A673 (cell line): ENCODE results near the gene MEOX2. TPM values are rescaled to one million over a fixed set of nuclear protein-coding genes. Genes with fewer than 3 reads are reported as not detected.

Experiments used
- BruUV-seq: library from RNA; stranded (reverse); fragments of 400-500 nt; replicated peaks from 2 replicates; lab custom pipeline; 2021; lab: Mats Ljungman, UMichigan
- CTCF ChIA-PET: fragments of 300-600 bp; sonication (Branson Sonifier 250); formaldehyde crosslinking; loops from one replicate; lab custom pipeline; 2022; ENCODE audit warnings: antibody characterized with exemption; lab: Charles Lee
- POLR2A ChIA-PET: fragments of 300-600 bp; sonication (Branson Sonifier 250); formaldehyde crosslinking; loops from one replicate; lab custom pipeline; 2022; ENCODE audit warnings: antibody characterized with exemption; ENCODE audit not compliant: low non-redundant PET; lab: Charles Lee
- DNase-seq: peaks from one replicate; pipeline ENCODE4 v3.0.0-alpha.2; 2015; ENCODE audit warnings: low spot score
- H3K27ac ChIP-seq: fragments of 200-600 bp; sonication (generic); 2 replicates; pipeline ENCODE4 v1.5.1; 2016; ENCODE audit warnings: mixed run types, low read depth, mild to moderate bottlenecking, mixed read lengths, antibody characterized with exemption, low read length; ENCODE audit not compliant: poor library complexity, severe bottlenecking
- H3K27me3 ChIP-seq: fragments of 200-600 bp; sonication (generic); replicated peaks from 2 replicates; pipeline ENCODE4 v1.6.1; 2017; ENCODE audit warnings: mixed run types, low read depth, mild to moderate bottlenecking, mixed read lengths, antibody characterized with exemption, low read length; ENCODE audit not compliant: insufficient read depth, poor library complexity
- H3K36me3 ChIP-seq: fragments of 200-600 bp; sonication (generic); 2 replicates; pipeline ENCODE4 v1.6.1; 2016; ENCODE audit warnings: mixed run types, mild to moderate bottlenecking, mixed read lengths, antibody characterized with exemption, low read length; ENCODE audit not compliant: insufficient read depth, poor library complexity, severe bottlenecking
- H3K4me1 ChIP-seq: fragments of 200-600 bp; sonication (generic); 2 replicates; pipeline ENCODE4 v1.6.1; 2017; ENCODE audit warnings: mixed run types, mild to moderate bottlenecking, mixed read lengths, antibody characterized with exemption, low read length; ENCODE audit not compliant: insufficient read depth, poor library complexity, severe bottlenecking
- H3K4me3 ChIP-seq: fragments of 200-600 bp; sonication (generic); 2 replicates; pipeline ENCODE4 v1.5.1; 2016; ENCODE audit warnings: low read depth, mixed run types, mild to moderate bottlenecking, mixed read lengths, low read length; ENCODE audit not compliant: poor library complexity, severe bottlenecking
- H3K9me3 ChIP-seq: fragments of 200-600 bp; sonication (generic); 2 replicates; pipeline ENCODE4 v1.6.1; 2016; ENCODE audit warnings: mixed run types, low read depth, mild to moderate bottlenecking, mixed read lengths, antibody characterized with exemption, low read length; ENCODE audit not compliant: poor library complexity, severe bottlenecking
- EZH2 ChIP-seq: fragments of 200-600 bp; sonication (generic); IDR thresholded peaks from 2 replicates; pipeline ENCODE4 v1.6.1; 2017; ENCODE audit warnings: borderline replicate concordance, low read depth, mild to moderate bottlenecking, mixed read lengths, antibody characterized with exemption, low read length; ENCODE audit not compliant: poor library complexity, severe bottlenecking
- intact Hi-C: fragments of 100-400 bp; cut with micrococcal nuclease; formaldehyde crosslinking; loops from one replicate; pipeline ENCODE4 v1.10.0; 2022; ENCODE audit not compliant: unreplicated experiment
- total RNA-seq: library from RNA; stranded (reverse); gene quantifications from 2 replicates; pipeline ENCODE4 v1.2.3, GENCODE V29; 2021
- TF ChIP-seq, protein P1 (sequence below): fragments of 300-800, 200-600 bp; sonication (generic); conservative IDR thresholded peaks from 2 replicates; pipeline ENCODE4 v1.5.1; 2017; ENCODE audit warnings: low read depth, mild to moderate bottlenecking, antibody characterized with exemption, low read length, moderate library complexity, mixed read lengths

MEOX2 gene
- total RNA-seq, 1 experiment from 2014 or later = not detected

DNA sequence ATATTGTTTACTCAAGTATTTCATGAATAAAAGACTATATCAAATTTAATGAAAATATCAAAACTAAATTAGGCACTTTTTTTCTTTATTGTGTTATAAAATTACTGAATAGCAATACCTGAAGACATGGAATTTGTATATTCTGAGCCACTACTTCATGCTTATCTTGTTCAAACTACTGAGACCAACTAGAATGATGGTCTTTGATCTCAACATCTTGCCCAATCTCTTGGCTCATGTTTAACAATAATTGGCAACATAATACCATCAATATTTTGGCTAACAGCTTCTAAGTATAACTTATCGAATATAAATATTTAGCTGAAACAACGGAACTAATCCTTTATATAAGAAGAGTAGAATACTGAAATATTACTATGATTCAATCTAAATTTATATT is 68.2 kb downstream of the MEOX2 start:
- no peak for DNase-seq
- no TSS peak for BruUV-seq
- Histone ChIP-seq H3K27ac (no peak overlapping the region), H3K4me1 (peaks cover 10% of the 10 kb centered on the region), H3K9me3 (no peaks in the 10 kb centered on the region), H3K36me3 (no peaks in the 10 kb centered on the region), H3K27me3 (no peaks in the 10 kb centered on the region), H3K4me3 (no peak overlapping the region)
- ChIA-PET POLR2A (no interaction called here), CTCF (no interaction called here)
- intact Hi-C loops = no loop called here
- TF ChIP-seq EZH2 = no peak
- TF ChIP-seq, protein P1, sequence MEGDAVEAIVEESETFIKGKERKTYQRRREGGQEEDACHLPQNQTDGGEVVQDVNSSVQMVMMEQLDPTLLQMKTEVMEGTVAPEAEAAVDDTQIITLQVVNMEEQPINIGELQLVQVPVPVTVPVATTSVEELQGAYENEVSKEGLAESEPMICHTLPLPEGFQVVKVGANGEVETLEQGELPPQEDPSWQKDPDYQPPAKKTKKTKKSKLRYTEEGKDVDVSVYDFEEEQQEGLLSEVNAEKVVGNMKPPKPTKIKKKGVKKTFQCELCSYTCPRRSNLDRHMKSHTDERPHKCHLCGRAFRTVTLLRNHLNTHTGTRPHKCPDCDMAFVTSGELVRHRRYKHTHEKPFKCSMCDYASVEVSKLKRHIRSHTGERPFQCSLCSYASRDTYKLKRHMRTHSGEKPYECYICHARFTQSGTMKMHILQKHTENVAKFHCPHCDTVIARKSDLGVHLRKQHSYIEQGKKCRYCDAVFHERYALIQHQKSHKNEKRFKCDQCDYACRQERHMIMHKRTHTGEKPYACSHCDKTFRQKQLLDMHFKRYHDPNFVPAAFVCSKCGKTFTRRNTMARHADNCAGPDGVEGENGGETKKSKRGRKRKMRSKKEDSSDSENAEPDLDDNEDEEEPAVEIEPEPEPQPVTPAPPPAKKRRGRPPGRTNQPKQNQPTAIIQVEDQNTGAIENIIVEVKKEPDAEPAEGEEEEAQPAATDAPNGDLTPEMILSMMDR = no peak

DNA sequence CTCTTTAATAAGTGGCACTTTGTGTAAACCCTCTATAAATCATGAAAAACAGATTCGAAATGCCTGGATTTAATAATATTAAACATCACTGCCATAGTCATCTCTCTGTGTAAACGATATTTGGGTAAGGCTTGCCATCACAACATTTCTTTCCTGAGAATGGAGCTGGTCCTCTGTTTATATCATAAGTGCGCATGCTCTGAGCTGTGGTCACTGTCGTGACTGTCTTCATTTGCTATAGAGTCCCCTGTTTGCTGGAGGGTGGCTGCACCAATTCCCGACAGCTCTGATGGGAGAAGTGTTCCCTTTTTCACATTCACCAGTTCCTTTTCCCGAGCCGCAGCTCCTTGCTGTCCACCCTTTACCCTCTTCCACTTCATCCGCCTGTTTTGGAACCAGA is 74.3 kb downstream of the MEOX2 start:
- no peak for DNase-seq
- CTCF ChIA-PET = no interaction called here
- Histone ChIP-seq H3K27me3 (no peaks in the 10 kb centered on the region), H3K9me3 (no peaks in the 10 kb centered on the region), H3K4me3 (no peak overlapping the region), H3K4me1 (no peaks in the 10 kb centered on the region), H3K36me3 (no peaks in the 10 kb centered on the region), H3K27ac (no peak overlapping the region)
- intact Hi-C loops = no loop called here
- TF ChIP-seq, protein P1 = no peak
- no peak for TF ChIP-seq EZH2
- BruUV-seq = no TSS peak
- POLR2A ChIA-PET = interaction anchor here (0.6 kb wide), 1 partner anchor 644 kb away, joined by 4 read pairs; no protein-coding TSS in a partner anchor

DNA sequence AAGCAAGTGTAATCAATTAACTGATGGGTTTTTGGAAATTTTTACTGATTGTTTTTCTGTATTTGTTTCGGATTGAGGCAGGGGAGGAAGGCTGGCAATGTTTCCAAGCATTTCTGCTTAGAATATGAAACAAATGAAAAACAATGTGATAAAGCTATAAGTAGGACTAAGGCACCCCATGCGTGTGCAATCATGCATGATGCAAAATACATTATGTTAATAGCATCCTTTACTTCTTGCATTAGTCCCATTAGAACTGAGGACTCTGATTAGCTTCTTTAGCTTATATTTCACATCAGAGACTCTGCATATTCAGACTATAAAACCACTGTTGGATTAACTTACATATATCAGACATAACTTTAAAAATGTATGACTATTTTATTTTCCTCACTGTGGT is 76.0 kb downstream of the MEOX2 start:
- POLR2A ChIA-PET = no interaction called here
- BruUV-seq = no TSS peak
- intact Hi-C loops = no loop called here

More for the DNA sequence above, 76.0 kb downstream of the MEOX2 start:
- no peak for DNase-seq
- H3K36me3 ChIP-seq = no peaks in the 10 kb centered on the region
- no peaks in the 10 kb centered on the region for H3K9me3 ChIP-seq
- TF ChIP-seq, protein P1 = no peak
- no peak for TF ChIP-seq EZH2
- H3K27me3 ChIP-seq = no peaks in the 10 kb centered on the region
- no peaks in the 10 kb centered on the region for H3K4me1 ChIP-seq
- CTCF ChIA-PET = no interaction called here
- H3K27ac ChIP-seq = no peak overlapping the region
- H3K4me3 ChIP-seq = no peak overlapping the region
